GM21423 (cell line): ENCODE results near the gene KSR1.
"Not testable (repeated sequence)": the region's sequence is repeated elsewhere in the genome, so short reads cannot be mapped to it uniquely, and the experiment has no call there.

Source experiments
- ATAC-seq: cut with Tn5 transposase; IDR thresholded peaks from one replicate; pipeline ENCODE4 v1.9.1; 2021; ENCODE audit warnings: mild to moderate bottlenecking, moderate library complexity; ENCODE audit not compliant: unreplicated experiment

Gene KSR1

GRCh38 chr17:27455914-27456680, at the start of gene KSR1:
TSS of gene KSR1 (plus strand) at chr17:27456448. CDS start at chr17:27456644, 196 bp downstream.
- peak; percentile 84 for ATAC-seq

- ATAC-seq, result no peak
These were observed 48.1 kb upstream of the KSR1 start for GRCh38 chr17:27407916-27408864.

GRCh38 chr17:27408891-27409290, 47.4 kb upstream of the KSR1 start:
- ATAC-seq, result no peak

- not testable (repeated sequence) for ATAC-seq
These were observed 44.1 kb upstream of the KSR1 start for GRCh38 chr17:27412158-27412557.

DNA sequence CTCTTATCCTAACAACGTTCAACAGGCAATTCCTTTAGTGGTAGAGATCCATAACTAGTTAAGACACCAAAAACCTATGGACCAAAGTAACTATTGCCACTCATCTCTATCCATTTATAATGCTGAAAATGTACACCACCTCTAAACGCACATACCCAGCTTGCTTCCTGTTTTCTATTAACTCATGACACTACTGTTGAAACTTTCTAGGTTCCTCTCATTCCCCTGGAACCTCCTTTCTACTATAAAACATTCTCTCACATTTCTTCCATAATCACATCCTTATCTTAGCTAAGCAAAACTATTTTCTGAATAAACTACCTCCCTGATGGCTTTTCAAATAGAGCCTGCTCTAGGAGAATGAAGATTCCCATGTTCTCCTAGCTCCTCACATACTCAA, 42.9 kb upstream of the KSR1 start:
- ATAC-seq, result no peak

DNA sequence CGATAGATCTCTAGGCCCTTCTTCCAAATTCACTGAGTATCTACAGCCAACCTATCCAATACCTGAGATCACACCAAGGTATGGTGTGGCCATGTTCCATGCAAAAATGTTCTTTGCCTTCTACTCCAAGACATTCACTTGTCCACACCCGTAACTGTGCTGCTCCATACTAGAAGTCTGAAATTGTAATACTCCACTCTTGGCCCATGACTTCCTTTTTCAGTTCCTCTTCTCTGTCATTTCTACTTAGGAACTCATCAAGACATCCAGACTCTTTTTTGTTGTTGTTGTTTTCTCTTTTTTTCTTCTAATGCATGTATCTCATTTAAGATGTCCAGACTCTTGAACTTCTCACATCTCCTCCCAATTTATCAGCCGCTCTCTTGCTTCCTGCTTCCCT, 42.5 kb upstream of the KSR1 start:
- ATAC-seq, result peak; percentile 48

- no peak for ATAC-seq
These were observed 42.0 kb upstream of the KSR1 start for GRCh38 chr17:27414271-27414670.

DNA sequence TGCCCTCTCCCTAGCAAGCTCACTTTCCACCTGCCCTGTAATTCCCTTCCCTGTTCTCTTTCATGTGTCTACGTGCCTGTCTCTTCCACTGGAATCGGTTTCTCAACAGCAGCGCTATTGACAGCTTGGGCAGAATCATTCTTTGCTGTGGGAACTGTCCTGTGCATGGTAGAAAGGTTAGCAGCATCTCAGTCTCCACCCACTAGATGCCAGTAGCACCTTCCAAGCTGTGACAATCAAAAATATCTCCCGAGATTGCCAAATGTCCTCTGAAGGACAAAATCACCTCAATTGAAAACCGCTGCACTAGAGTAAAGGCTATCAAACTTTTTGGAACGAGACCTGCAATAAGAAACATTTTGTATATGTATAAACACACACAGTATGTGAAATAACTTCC, 41.6 kb upstream of the KSR1 start:
- ATAC-seq, result no peak

DNA sequence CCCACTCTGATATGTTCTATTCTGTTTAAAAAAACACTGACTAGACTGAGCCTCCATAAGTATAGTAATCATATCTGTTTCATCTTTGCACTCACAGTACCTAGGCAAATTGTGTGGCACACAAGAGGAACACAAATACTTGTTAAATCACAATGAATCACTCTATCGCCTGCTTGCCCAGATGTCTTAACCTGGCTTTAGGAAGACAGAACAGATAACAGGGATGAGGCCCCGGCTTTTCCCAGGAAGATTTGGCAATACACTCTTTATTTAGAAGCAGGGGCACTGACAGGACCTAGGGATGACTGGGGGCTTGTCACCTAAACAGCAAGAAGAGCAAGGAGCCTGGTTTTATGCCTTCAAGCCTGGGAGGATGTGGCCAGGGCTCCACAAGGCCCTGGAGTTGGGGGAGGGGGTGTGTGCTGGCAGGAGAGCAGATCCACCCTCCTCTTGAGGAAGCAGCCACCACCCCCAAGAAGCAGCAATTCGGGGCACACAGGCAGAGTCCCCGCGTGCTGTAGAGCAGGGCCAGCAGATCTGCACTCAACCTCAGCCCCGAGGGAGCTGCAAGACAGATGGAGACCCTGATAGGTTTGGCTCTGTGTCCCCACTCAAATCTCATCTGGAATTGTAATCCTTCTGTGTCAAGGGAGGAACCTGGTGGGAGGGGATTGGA, 41.0 kb upstream of the KSR1 start:
- ATAC-seq, result no peak

- ATAC-seq, result no peak
These were observed 38.5 kb upstream of the KSR1 start for GRCh38 chr17:27417596-27418365.

- ATAC-seq, result no peak
These were observed 38.0 kb upstream of the KSR1 start for GRCh38 chr17:27418366-27418615.

GRCh38 chr17:27419156-27419555, 37.1 kb upstream of the KSR1 start:
- no peak for ATAC-seq

- no peak for ATAC-seq
These were observed 35.9 kb upstream of the KSR1 start for GRCh38 chr17:27420211-27420950.

DNA sequence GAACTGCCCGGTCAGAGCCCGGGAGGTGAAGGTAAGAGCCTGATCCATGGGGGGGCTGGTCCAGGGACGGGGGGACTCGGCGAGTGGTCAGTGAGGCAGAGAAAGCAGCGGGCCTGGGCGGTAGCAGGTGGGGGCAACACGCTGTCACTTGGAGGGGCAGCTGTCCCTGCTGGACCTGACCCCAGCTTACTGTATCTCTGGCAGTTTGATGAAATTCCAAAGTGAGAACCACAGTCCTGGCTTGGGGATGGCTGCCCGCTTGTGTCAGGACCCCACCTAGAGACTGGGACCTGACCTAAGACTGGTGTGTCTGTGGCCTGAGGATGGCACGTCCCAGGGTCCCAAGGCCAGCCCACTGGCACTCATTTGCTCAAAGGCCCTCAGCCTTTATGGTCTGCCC, 35.1 kb upstream of the KSR1 start:
- ATAC-seq, result no peak

DNA sequence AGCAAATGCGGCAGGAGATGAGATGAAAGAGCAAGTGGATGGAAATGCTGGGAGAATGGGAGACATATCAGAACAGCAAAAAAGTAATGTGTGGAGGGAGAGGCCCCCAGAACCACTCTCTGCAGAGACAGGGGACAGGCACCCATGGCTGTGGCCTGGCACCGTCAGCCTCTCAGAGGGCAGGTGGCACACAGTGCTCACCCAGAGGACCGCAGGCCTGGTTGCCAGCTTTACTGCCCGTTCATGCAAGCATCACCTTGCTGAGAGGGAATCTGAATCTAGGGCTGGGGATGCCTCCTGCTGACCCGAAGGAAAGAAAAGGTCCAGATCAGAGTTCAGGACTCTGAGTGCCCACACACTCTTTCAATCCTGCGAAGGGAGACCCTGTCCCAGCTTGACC, 34.6 kb upstream of the KSR1 start:
- not testable (repeated sequence) for ATAC-seq

- ATAC-seq, result no peak
These were observed 33.6 kb upstream of the KSR1 start for GRCh38 chr17:27422601-27423000.

GRCh38 chr17:27423651-27424050, 32.6 kb upstream of the KSR1 start:
- no peak for ATAC-seq

GRCh38 chr17:27424516-27424915, 31.7 kb upstream of the KSR1 start:
- ATAC-seq, result no peak

GRCh38 chr17:27424941-27425340, 31.3 kb upstream of the KSR1 start:
- ATAC-seq, result no peak

DNA sequence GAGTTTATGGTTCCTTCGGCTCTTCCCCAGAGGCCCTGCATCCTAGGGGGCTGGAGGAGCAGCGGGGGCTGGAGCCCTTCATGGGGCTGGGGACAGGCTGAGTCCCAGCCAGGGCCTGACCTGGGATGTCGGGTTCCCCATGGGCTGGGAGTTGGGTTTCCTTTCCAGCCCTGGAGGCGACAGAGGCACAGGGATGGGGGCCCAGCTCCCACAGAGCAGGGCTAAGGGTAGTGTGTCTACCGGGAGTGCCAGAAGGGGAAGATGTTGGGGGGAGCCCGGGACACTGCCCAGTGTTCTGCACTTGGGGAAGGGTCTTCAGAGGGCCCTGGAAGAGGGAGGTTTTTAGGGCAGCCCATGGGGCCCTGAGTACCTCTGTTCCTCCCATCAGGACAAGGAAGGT, 30.7 kb upstream of the KSR1 start:
- not testable (repeated sequence) for ATAC-seq
